Retinal pigment epithelial cell (primary cell): ENCODE results near the gene ASAP2.
"Not testable (repeated sequence)": the region's sequence is repeated elsewhere in the genome, so short reads cannot be mapped to it uniquely, and the experiment has no call there.

Experiments
- DNase-seq: peaks from one replicate; pipeline ENCODE4 v3.0.0-alpha.2; 2010; ENCODE audit warnings: low read depth
- H3K4me3 ChIP-seq: 2 replicates; pipeline ENCODE4 v1.5.1; 2011; ENCODE audit warnings: mild to moderate bottlenecking, low read length, control low read depth, moderate library complexity
- TF ChIP-seq, protein P1 (sequence below): conservative IDR thresholded peaks from 2 replicates; pipeline ENCODE4 v1.5.1; 2011; ENCODE audit warnings: low read depth, low read length, control low read depth, inconsistent platforms

ASAP2 gene

DNA sequence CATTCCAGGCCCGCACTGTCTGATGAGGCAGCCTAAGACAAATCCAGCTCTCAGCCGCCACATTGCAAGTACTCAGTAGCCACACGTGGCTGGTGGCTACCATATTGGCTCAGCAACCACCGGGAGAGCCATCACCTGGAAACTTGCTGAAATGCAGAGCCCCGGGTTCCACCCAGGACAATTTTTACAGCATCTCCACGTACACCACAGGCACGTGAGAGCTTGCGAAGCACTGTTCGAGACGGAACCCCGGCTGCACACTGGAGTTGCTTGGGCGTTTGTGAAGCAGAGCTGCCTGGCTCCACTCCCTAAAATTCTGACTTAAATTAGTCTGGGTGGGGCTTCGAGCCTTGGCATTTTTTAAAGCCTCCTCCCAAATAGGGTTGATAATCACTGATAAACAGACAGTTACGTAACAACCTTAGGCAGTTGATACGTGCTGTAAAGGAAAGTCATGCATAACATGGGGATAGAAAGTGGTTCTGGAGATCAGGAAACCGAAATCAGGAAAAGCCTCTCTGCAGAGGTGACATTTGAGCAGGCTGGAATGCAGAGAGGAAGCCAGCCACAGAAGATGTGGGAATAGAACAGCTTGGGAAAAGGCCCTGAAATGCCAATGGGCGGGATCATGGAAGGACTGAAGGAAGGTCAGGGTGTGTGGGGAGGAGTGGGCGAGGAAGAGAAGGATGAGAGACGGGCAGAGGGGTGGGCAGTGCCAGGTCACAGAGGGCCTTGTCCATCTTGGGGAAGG, 6.2 kb downstream of the ASAP2 start:
- TF ChIP-seq, protein P1, sequence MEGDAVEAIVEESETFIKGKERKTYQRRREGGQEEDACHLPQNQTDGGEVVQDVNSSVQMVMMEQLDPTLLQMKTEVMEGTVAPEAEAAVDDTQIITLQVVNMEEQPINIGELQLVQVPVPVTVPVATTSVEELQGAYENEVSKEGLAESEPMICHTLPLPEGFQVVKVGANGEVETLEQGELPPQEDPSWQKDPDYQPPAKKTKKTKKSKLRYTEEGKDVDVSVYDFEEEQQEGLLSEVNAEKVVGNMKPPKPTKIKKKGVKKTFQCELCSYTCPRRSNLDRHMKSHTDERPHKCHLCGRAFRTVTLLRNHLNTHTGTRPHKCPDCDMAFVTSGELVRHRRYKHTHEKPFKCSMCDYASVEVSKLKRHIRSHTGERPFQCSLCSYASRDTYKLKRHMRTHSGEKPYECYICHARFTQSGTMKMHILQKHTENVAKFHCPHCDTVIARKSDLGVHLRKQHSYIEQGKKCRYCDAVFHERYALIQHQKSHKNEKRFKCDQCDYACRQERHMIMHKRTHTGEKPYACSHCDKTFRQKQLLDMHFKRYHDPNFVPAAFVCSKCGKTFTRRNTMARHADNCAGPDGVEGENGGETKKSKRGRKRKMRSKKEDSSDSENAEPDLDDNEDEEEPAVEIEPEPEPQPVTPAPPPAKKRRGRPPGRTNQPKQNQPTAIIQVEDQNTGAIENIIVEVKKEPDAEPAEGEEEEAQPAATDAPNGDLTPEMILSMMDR, result no peak
- H3K4me3 ChIP-seq, result no peak overlapping the region
- no peak for DNase-seq

DNA sequence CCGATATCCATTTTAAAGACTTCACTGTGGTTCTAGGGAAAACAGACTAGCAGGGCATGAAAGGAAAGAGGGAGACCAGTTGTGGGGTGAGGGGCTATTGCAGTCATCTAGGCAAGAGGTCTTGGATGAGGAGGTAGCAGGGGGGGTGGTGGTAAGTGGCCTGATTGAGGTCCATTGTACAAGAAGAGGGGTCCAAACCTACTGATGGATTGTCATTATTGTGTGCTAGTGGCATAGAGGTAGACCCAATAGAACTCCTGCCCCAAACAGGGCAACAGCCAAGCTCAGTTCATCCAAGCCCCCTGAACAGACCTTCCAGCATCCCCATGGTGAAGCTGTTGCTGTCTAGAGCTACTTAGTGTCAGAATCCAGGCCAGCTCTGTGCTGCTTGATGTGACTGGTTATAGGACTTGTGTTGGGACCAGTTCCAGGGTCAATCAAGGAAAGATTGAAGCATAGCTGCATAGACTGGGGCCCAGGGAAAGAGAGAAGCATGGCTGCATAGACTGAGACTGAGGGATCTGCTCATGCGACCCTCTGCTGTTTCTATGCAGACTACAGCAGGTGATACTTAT, 7.0 kb downstream of the ASAP2 start:
- no peak overlapping the region for H3K4me3 ChIP-seq
- TF ChIP-seq, protein P1, result no peak
- no peak for DNase-seq

DNA sequence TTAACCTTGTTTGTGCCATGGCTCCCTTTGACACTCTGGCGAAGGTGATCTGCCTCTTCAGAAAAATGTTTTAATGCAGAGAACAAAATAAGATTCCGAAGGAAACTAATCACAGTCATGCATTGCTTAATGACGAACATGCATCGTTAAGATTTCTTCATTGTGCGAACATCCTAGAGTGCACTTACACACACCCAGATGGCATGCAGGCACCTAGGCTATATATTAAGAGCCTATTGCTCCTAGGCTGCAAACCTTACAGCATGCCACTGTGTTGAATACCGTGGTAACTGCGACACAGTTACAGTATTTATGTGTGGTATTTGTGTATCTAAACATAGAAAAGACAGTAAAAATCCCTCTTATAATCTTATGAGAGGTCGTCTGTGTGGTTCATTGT, 8.3 kb downstream of the ASAP2 start:
- TF ChIP-seq, protein P1, result no peak
- DNase-seq, result no peak
- no peak overlapping the region for H3K4me3 ChIP-seq

DNA sequence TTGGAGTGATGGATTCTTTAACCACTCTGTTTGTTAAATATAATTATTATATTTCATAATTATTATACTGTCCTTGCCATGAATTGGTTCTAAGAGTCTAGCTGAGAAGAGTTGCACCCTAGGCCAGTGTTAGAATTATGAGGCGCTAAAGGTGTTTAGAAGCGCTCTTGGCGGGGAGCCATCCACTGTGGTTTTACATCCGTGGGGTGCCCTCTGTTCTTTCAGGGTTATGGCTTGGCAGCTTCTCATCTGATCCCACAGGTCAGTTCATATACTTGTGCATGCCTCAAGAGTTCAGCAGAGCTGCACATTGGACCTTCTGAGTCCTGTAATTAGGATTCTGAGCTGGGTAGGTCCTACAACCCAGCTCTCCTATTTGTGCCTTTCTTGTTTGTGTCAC, 9.1 kb downstream of the ASAP2 start:
- H3K4me3 ChIP-seq, result no peak overlapping the region
- no peak for DNase-seq
- TF ChIP-seq, protein P1, result no peak

DNA sequence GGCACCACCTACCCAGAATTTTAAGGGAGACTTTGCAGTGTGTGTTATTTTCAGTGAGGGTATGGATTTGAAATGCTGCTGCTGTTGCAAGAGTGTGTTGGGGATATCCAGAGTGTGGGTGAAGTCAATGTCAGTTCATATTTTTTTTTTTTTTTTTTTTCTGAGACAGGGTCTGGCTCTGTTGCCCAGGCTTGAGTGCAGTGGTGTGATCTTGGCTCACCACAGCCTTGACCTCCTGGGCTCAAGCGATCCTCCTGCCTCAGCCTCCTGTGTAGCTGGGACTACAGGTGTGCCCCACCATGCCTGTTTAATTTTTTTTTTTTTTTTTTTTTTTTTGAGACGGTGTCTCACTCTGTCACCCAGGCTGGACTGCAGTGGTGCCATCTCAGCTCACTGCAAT, 9.5 kb downstream of the ASAP2 start:
- H3K4me3 ChIP-seq, DNase-seq: not testable (repeated sequence)

DNA sequence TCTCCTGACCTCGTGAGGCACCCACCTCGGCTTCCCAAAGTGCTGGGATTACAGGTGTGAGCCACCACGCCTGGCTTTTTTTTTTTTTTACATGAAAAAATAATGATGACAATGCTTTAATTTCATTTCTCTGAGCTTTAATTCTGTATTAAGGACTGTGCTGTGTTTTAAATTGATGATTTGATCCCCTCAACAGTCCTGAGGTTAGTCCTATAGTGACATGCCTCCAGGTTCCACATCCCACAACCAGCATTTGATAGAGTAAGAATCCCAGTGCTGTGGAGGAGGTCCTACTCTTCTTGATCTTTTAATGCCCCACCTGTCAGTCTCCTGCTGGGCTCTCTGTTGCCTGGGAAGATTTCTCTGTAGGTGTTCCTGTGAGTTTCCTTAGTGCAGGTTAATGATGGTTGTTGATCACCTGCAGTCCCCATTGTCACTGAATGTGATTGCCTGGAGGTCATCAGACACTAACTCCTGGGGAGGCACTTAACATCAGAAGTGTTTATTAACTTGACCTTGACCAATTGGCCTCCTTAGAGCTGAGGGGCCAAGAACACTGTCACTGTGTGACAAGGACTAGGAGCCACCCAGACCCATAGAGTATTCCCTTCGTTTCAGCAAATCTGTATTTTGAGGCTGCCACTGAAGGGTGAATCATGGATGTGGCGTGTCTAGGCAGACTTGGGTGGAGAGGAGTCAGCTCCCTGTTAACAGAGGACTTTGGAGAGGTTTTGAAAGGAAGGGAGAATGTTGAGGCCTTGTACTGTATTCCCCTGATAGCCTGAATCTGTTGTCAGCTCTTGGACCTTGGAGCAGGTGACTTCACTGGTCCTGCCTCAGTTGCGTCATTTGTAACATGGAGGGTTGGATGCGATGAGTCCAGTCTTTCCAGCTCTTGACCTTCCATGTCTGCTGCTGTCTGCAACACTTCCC, 11.5 kb downstream of the ASAP2 start:
- H3K4me3 ChIP-seq, result no peak overlapping the region
- TF ChIP-seq, protein P1, result no peak
- no peak for DNase-seq

DNA sequence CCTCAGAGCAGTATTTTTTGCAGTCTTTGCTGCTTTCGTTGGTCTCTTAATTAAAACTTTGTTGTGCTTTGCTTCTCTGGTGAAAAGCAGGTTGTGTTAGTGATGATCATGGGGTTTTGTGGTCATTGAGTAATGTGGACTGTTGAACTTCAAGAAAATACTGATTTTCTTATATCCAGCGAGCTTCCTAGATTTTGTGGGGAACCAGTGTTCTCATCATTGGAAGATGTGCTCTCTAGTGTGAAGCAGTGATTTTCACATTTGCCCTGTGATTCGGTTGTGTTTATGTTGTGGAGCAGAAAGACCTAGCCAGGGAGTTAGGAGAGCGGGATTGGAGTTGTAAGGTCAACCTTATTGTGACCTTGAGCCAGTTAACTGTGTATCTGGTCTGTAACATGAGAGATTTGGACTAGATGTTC, 12.4 kb downstream of the ASAP2 start:
- DNase-seq, result no peak
- no peak overlapping the region for H3K4me3 ChIP-seq
- TF ChIP-seq, protein P1, result no peak
